ENCODE results near the gene RETREG3. TPM values are rescaled to one million over a fixed set of nuclear protein-coding genes. Genes with fewer than 3 reads are reported as not detected.
A peak's percentile ranks its signal among the peaks of the same experiment; 100 is the strongest.
"Not testable (repeated sequence)": the region's sequence is repeated elsewhere in the genome, so short reads cannot be mapped to it uniquely, and the experiment has no call there.

RETREG3 gene
- total RNA-seq, 1 experiment from 2014 or later = 59.0 TPM

DNA sequence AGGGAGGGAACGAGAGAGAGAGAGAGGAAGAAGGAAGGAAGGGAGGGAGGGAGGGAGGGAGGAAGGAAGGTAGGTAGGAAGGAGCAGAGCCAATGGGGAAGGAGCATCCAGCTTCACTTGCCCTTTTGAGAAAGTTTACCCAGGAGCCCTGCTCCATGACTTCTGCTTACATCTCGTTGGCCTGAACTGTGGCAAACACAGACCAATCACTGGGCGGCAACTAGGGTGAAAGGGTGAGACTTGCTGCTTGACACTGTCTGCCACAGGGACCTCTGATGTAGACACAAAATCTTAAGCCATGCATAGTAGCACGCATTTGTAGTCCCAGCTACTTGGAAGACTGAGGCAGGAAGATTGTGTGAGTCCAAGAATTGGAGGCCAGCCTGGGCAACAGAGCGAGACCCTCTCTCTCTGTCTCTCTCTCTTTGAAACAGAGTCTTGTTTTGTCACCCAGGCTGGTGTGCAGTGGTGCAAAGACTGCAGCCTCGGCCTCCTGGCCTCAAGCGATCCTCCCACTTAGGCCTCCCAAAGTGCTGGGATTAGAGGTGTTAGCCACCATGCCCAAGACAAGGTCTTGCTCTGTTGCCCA, 30.4 kb upstream of the RETREG3 start:
- POLR2A ChIA-PET = no interaction called here

DNA sequence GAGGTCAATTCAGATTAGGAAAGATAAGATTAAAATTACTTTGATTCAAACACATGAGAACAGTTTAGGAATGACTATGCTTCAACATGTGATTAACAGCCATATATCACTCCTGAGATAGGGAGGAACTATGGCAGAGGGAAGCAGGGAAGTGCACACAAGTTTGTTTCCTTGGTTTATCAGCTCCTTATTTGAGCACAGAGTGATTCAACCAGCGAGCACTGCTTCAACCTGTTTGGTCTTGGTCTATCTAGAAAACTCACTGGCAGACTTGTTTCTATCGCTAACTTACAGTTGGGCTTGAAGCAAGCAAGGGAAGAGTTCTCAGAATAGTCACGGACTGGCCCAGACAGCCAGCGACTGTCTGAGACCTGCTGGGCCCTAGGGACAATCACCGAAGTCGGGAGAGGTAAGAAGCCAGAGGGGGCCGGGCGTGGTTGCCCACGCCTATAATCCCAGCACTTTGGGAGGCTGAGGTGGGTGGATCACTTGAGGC, 23.8 kb upstream of the RETREG3 start:
- Histone ChIP-seq H3K9me3 (no peaks in the 10 kb centered on the region), H3K27me3 (replicated peaks; ENCODE audit: control insufficient read depth, insufficient read depth, low read length) (no peaks in the 10 kb centered on the region), H3K4me1 (peaks cover 5% of the 10 kb centered on the region; the same call in 1 of the 2 replicates), H3K4me3 (ENCODE audit: low read depth, low read length) (no peak overlapping the region), H3K36me3 (ENCODE audit: control insufficient read depth, insufficient read depth, low read length) (no peaks in the 10 kb centered on the region)
- Mint-ChIP-seq H3K4me3 (ENCODE audit: unreplicated experiment) (peak overlapping the region; percentile 23), H3K9me3 (ENCODE audit: unreplicated experiment) (no peaks in the 10 kb centered on the region), H3K27me3 (ENCODE audit: insufficient read depth, unreplicated experiment) (no peaks in the 10 kb centered on the region), H3K27ac (ENCODE audit: unreplicated experiment) (peak overlapping the region; percentile 51), H3K36me3 (ENCODE audit: insufficient read depth, unreplicated experiment) (no peaks in the 10 kb centered on the region), H3K4me1 (ENCODE audit: low read depth, unreplicated experiment) (peaks cover 6% of the 10 kb centered on the region)
- CTCF ChIA-PET = interaction anchor here (0.6 to 1.4 kb wide), 4 partner anchors 14 to 135 kb away, joined by 3 to 4 read pairs (median 3); partner anchors contain the start of gene PLEKHH3
- no peak for DNase-seq
- POLR2A ChIA-PET = interaction anchor here (1.2 kb wide), 1 partner anchor 24 kb away, joined by 3 read pairs; the partner anchor contains the start of genes RETREG3 and TUBG1
- intact Hi-C loops (cut with micrococcal nuclease; ENCODE audit: unreplicated experiment) = no loop called here
- BruUV-seq (replicated peaks) = no TSS peak
- TF ChIP-seq CTCF (IDR thresholded peaks at IDR 0.05; ENCODE audit: insufficient read depth in 1 of 2, low read depth in 1 of 2, low read length in 1 of 2, severe bottlenecking in 1 of 2, unreplicated experiment in 1 of 2) = no peak

More for the DNA sequence above, 30.4 kb upstream of the RETREG3 start:
- Histone ChIP-seq H3K4me1 (no peaks in the 10 kb centered on the region), H3K4me3 (ENCODE audit: low read depth, low read length) (no peak overlapping the region), H3K36me3 (ENCODE audit: control insufficient read depth, insufficient read depth, low read length) (no peaks in the 10 kb centered on the region), H3K9me3 (no peaks in the 10 kb centered on the region), H3K27me3 (replicated peaks; ENCODE audit: control insufficient read depth, insufficient read depth, low read length) (no peaks in the 10 kb centered on the region)
- BruUV-seq (replicated peaks) = no TSS peak
- intact Hi-C loops (cut with micrococcal nuclease; ENCODE audit: unreplicated experiment) = no loop called here
- CTCF ChIA-PET = no interaction called here
- H3K9me3 Mint-ChIP-seq (ENCODE audit: unreplicated experiment) = no peaks in the 10 kb centered on the region
- no peak for DNase-seq
- H3K27me3 Mint-ChIP-seq (ENCODE audit: insufficient read depth, unreplicated experiment) = peaks cover 6% of the 10 kb centered on the region
- no peak overlapping the region for H3K27ac Mint-ChIP-seq (ENCODE audit: unreplicated experiment)
- H3K36me3 Mint-ChIP-seq (ENCODE audit: insufficient read depth, unreplicated experiment) = no peaks in the 10 kb centered on the region
- no peak for TF ChIP-seq CTCF (IDR thresholded peaks at IDR 0.05; ENCODE audit: insufficient read depth in 1 of 2, low read depth in 1 of 2, low read length in 1 of 2, severe bottlenecking in 1 of 2, unreplicated experiment in 1 of 2)
- no peak overlapping the region for H3K4me3 Mint-ChIP-seq (ENCODE audit: unreplicated experiment)
- H3K4me1 Mint-ChIP-seq (ENCODE audit: low read depth, unreplicated experiment) = peaks cover 8% of the 10 kb centered on the region

DNA sequence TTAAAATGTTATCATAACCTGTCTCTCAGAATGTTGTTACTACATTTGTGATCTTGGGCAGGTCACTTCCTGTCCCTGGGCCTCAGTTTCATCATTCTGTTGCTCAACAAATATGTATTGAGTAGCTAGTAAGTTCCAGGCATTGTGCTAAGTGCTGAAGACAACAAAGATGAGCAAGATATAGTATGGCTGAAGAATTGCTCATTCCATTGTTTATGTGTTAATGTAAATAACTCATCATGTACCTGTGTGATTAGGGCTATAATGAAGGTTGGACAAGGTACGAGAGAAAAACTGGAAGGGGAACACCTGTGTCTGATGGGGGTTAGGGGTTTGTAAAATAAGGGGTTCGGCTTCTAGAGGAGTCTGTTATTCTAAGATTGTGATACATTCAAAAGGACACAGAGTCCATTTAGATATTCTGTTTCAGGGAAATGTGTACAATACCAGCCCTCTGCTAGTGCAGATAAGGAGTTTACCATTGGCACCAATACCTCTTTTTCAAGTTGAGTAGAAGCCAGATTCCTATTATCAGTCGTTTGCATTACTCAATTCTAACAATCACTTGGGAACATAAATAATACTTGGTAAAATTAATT, 20.3 kb upstream of the RETREG3 start:
- no peak overlapping the region for H3K27ac Mint-ChIP-seq (ENCODE audit: unreplicated experiment)
- no peaks in the 10 kb centered on the region for H3K9me3 Mint-ChIP-seq (ENCODE audit: unreplicated experiment)
- no peaks in the 10 kb centered on the region for H3K9me3 ChIP-seq
- H3K36me3 ChIP-seq (ENCODE audit: control insufficient read depth, insufficient read depth, low read length) = no peaks in the 10 kb centered on the region
- intact Hi-C loops (cut with micrococcal nuclease; ENCODE audit: unreplicated experiment) = no loop called here
- POLR2A ChIA-PET = no interaction called here
- H3K4me1 ChIP-seq = peaks cover 5% of the 10 kb centered on the region; the same call in 1 of the 2 replicates
- H3K36me3 Mint-ChIP-seq (ENCODE audit: insufficient read depth, unreplicated experiment) = no peaks in the 10 kb centered on the region
- BruUV-seq (replicated peaks) = no TSS peak
- H3K4me3 Mint-ChIP-seq (ENCODE audit: unreplicated experiment) = no peak overlapping the region
- no peak for DNase-seq
- H3K27me3 Mint-ChIP-seq (ENCODE audit: insufficient read depth, unreplicated experiment) = no peaks in the 10 kb centered on the region
- H3K27me3 ChIP-seq (replicated peaks; ENCODE audit: control insufficient read depth, insufficient read depth, low read length) = no peaks in the 10 kb centered on the region
- no peak for TF ChIP-seq CTCF (IDR thresholded peaks at IDR 0.05; ENCODE audit: insufficient read depth in 1 of 2, low read depth in 1 of 2, low read length in 1 of 2, severe bottlenecking in 1 of 2, unreplicated experiment in 1 of 2)
- CTCF ChIA-PET = no interaction called here
- no peak overlapping the region for H3K4me3 ChIP-seq (ENCODE audit: low read depth, low read length)
- H3K4me1 Mint-ChIP-seq (ENCODE audit: low read depth, unreplicated experiment) = peaks cover 6% of the 10 kb centered on the region

GRCh38 chr17:42627032-42627764, 18.0 kb upstream of the RETREG3 start:
- H3K27me3 ChIP-seq (replicated peaks; ENCODE audit: control insufficient read depth, insufficient read depth, low read length); CTCF ChIA-PET; H3K27ac Mint-ChIP-seq (ENCODE audit: unreplicated experiment); H3K4me1 ChIP-seq; H3K27me3 Mint-ChIP-seq (ENCODE audit: insufficient read depth, unreplicated experiment); POLR2A ChIA-PET; H3K36me3 ChIP-seq (ENCODE audit: control insufficient read depth, insufficient read depth, low read length); H3K36me3 Mint-ChIP-seq (ENCODE audit: insufficient read depth, unreplicated experiment); H3K4me3 Mint-ChIP-seq (ENCODE audit: unreplicated experiment); intact Hi-C loops (cut with micrococcal nuclease; ENCODE audit: unreplicated experiment); H3K9me3 Mint-ChIP-seq (ENCODE audit: unreplicated experiment); H3K9me3 ChIP-seq; H3K4me1 Mint-ChIP-seq (ENCODE audit: low read depth, unreplicated experiment); BruUV-seq (replicated peaks); H3K4me3 ChIP-seq (ENCODE audit: low read depth, low read length): not testable (repeated sequence)
- peak in 1 of 2 experiments; percentile 16 for DNase-seq

Measured in Caco-2 (cell line).